ENCODE results near the gene DOCK2.

DOCK2 gene

DNA sequence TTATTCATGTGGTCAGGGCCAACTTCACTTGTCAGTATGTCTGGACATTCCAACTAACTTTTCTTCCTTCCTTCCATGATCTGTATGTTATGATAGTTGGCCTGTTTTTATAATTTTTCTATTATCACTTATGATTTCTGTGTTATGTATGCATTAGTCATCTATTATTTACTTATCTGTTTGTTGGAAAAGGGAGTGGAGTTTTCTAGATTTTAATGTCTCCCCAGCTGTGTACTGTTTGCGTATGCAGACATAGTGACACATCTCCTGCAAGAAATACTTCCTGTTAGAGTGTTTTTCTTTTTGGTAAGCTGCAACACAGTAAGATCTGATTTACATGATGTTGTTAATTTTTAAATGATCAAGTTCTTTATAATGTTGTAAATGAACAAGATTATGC, 351.9 kb downstream of the DOCK2 start:
- DNase-seq (ENCODE audit: low spot score): no peak

DNA sequence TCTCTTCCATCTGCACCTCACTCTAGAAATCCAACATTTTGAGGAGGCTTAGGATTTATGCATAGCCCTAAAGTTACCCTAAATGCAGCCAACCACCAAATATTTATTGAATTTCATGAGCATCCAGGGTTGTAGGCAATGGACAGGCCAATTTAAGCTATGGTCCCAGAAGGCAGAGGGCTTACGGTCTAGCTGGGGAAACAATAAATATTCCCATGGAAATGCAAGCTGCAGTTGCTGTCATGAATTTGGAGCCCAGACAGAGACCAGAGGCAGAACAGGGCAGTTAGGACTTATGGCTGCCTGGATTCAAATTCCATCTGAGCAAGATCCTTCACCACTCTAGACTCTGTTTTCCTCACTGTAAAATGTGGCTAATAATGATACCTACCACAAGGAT, 352.3 kb downstream of the DOCK2 start:
- no peak for DNase-seq (ENCODE audit: low spot score)

DNA sequence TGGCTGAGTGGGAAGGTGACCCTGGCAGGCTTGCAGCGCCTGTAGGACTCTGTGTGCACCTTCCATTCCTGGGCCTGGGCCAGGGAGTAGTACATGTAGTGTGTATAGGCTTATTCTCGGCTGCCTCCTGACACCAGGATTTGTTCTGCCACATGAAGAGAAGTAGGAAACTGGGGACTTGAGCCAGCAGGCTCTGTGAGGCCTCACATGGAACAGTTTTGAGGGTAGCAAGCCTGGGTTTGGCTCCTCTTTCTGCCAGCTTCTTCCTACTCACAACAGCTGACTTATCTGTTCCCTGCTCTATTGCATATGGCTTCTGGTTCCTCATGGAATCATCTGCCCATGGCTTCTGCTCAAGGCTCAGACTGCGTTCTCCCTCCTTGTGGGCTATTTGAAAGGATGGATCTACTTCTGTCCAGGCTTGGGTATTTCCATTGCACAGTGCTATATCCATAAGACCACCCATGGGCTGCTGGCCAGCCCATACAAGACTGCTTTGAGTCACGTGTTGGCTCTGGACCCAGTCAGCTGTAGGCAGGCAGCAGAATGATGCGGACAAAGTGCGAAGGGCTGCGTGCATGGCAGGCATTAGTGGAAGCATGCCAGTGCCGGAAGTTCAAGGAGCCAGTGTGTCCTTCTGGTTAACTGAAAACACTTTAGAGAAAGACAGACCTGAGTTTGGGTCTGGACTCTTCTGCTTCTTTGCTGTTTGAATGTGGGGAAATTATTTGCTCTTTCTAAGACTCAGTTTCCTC, 354.2 kb downstream of the DOCK2 start:
- DNase-seq (ENCODE audit: low spot score): no peak

DNA sequence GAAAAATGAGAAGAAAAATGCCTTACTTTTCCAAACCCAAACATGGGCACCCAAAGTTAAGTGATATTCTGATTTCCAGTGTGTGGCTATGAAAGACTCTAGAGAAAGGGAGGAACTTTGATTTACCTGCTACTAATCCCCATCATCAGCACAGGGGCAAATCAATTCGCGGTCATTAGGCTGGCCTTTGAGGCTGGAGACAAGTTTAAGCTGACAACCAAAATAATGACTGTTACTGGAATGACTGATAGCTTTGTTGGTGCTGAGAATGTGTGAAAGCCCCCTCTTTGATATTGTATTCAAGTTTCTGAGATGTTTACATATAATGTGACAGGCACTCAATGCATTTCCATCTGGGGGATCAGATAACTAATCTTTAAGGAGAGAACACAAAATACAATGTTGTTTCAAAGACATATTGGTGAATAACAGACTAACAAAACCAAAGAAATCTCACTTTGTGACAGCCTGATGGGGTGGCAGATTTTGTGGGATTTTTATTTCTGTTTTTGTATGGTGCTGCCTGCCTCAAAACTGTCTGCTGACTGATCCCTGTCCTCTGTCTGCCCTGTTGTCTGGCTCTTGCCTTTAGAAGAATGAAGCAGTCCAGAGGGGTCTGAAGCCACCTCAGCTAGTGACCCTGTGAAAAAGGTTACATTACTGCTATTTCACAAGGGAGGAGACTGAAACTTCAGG, 355.9 kb downstream of the DOCK2 start:
- no peak for DNase-seq (ENCODE audit: low spot score)

DNA sequence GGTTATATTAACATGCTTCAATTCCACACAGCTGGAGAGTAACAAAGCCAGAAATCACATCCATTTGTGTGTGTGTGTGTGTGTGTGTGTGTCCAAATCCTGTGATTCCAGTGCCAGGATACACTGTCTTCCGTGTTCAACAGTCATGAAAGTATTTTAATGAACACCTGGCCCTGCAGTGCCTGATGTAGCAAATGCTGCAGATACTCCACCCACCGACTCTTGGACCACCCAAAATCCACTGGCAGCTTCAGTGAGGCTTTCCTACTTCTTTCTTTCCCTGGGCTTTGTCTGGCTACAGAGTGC, 356.4 kb downstream of the DOCK2 start:
- no peak for DNase-seq (ENCODE audit: low spot score)

DNA sequence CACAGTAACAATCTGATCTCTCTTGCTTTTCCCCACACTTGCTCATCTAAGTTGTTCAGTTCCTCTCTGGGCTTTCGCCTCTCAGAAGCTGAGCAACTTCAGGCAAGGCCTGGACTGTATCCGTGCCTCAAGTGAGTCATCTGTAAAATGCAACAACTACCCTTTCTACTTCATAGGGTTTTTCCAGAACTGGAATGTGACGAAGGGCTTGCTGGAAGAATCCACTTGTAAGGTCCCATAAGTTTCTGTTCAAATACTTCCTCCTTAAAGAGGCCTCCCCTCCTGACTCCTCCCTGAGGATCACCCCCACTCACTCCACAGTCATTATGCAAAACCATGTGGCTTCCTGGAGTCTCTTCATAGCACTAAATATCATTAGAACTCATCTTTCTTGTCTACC, 360.7 kb downstream of the DOCK2 start:
- DNase-seq (ENCODE audit: low spot score): no peak

DNA sequence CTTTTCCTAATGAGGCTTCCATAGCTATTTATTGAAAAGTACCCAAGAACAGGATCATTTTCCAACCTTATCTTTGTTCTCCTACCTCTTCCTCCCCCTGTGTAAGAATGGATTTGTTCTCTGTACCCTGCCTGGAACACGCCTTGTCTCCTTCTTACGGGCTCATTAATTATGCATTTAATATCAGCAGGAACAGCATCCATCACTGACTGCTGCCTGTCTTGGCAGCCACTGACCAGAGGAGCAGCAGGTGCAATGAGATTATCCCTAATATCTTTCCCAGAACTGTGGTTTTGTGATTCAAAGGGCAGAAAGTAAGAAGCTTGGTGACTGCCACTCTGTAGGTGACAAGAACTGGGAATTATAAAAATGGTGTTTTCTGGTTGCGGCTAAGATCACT, 362.5 kb downstream of the DOCK2 start:
- no peak for DNase-seq (ENCODE audit: low spot score)

DNA sequence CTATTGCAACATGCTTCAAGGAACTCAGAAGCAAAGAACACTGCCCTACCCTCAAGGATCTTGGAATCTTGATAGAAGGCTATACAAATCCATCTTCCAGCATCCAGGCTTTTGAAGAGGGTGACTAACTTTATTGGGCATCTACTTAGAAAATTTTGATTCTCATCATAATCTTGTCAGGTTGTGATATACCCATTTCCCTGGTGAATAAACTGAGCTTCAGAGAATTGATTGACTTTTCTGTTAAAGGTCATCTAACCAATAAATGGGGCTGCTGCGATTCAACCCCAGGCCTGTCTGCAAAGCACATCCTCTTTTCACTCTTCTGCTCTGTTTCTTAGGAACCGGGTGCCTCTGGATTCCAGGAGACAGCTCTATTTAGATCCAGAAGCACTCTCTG, 363.1 kb downstream of the DOCK2 start:
- DNase-seq (ENCODE audit: low spot score): no peak

DNA sequence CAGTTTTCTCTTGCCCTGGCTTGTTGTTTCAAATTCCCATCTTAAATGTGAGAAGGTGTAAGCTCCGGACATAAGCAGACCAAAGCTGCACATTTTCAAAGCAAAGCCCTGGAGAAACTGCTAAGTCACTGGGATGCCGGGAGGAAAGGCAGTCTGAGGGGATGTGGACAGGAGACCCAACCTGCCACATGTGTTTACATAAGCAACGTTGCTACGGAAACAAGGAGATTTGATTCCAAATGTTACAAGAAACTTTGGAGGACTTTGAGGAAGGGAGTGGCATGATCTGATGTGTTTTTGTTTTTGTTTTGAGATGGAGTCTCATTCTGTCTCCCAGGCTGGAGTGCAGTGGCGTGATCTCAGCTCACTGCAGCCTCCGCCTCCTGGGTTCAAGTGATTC, 368.9 kb downstream of the DOCK2 start:
- DNase-seq (ENCODE audit: low spot score): no peak

DNA sequence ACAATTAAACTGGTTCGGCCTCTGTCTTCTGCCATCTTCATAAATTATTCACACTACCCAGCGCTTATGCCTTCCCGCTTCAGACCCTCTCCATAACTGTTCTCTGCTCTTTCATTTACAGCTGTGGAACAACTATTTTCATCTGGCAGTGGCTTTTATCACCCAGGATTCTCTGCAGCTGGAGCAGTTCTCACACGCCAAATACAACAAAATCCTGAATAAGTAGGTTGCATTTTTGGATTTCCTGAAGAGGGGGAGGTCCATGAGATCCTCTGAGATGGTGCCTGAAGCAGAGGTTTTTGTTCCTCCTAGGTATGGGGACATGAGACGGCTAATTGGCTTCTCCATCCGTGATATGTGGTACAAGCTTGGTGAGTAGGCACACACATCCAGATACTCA, 371.3 kb downstream of the DOCK2 start:
- DNase-seq (ENCODE audit: low spot score): no peak

DNA sequence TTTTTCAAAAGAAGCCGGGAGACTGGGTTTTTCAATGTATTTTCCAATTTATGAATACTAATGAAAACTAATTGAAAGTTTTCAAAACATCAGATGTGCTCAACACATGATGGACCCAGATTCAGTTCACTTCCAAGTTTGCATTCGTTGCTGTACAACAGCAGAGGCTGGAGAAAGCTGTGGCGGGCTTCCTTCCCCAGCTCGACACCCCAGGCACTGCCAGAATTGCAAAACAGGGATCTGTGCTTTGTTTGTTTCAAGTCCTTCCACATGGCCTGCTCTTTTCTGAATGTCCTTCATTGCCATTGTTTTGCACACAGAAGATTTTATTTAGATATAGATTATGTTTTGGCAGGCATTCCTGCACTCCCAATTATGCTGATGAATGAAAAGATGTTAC, 373.5 kb downstream of the DOCK2 start:
- no peak for DNase-seq (ENCODE audit: low spot score)

DNA sequence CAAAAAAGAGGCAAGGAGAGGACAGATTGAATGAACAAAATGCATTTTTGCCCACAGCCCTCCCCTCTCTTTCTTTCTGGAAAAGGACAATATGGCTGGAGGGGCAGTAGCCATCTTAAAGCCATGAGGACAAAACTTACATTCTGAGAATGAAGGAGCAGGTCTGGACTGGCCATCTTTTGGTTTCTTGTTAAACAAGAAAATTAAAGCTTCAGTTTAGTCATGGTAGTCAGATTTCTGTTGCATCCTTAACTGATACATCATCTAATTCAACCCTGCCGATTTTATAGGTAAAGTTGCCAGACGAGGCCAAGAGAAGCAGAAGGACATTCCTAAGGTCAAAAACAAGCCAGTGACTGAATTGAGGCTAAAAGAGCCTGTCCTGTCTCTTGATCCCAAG, 374.7 kb downstream of the DOCK2 start:
- no peak for DNase-seq (ENCODE audit: low spot score)

DNA sequence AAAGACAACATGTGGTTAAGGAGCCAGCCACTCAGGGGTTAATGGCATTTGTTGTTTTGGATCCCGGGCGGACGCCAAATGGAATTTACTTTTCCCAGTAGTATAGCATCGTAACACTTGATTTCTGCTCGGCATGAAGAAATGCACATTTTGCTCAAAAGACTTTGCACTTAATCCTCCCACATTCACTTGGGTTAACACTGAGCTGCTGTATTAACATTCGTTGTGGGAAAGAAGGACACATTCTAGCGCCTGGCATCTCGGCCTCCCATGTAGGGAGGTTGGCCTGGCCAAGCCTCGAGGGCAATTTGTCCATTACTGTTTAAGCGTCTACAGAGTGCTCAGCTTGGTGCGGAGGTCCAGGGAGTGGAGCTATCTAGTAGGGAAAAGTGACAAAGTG, 375.5 kb downstream of the DOCK2 start:
- no peak for DNase-seq (ENCODE audit: low spot score)

DNA sequence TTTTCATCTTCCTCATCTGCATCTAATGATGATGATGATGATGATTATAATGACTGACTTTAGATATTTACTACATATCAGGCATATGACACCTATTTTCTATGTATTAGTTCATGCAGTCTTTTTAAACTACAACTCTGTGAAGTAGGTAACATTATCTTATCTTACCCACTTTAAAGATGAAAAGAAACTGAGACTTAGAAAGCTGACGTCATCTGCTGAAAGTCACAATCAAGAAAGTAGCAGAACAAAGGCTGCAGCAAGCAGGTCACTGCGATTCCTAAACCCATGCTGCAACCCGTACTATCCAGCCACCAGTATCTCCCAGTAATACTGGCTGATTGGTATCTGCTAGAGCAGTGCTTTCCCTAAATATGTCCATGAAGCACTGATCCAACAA, 383.3 kb downstream of the DOCK2 start:
- no peak for DNase-seq (ENCODE audit: low spot score)

DNA sequence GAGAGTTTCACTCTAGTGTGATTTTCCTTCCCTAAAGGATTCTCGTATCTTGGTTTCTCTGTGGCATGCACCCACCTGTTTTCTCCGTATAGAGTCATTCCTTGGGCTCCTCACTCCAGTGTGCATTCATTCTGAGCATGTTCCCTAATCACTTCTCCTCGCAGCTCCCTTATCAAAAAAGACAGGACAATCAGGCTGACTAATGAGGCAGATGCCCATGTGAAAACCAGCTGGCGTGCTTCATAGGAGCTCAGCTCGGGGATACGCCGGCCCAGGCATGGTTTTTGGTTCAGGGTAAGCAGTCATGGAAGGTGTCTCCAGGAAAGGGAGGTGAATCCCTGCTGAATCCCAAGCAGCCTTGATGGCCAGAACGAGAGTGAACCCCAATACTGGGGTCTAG, 384.4 kb downstream of the DOCK2 start:
- DNase-seq (ENCODE audit: low spot score): no peak

DNA sequence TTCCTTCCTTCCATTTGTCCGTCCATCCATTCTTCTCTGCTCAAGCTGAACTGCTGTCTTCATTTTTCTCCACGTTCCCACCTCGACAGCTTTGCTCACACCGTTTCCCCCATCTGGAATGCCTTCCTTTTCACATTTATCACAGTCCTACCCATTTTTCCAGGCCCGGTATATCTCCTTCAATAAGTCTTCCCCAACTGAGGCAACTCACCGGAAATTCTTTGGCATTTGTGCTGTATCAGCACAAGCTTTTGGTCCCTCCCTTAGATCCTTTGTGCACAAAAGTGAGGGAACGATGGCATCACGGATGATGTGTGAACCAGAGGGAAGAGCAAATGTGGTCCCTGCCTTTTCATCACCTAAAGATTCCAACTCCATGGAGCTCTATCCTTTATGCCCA, 388.8 kb downstream of the DOCK2 start:
- DNase-seq (ENCODE audit: low spot score): no peak

DNA sequence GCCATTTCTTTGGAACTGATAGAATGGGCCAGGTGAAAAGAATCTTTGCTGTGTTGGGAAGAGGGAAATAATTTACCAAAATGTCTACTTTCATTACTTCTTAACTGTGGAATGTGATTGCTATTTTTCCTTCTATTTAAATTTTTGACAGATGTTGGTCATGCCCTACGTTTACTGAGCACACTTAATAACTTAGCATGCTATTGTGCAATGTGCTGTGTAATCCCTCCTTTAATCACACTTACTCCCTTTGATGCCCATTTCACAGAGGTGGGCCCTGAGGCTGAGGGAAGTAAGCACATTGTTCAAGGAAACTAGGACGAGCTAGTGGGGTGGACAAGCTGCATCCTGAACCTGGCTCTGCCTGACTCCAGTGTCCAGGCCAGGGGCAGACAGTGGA, 391.0 kb downstream of the DOCK2 start:
- DNase-seq (ENCODE audit: low spot score): no peak

DNA sequence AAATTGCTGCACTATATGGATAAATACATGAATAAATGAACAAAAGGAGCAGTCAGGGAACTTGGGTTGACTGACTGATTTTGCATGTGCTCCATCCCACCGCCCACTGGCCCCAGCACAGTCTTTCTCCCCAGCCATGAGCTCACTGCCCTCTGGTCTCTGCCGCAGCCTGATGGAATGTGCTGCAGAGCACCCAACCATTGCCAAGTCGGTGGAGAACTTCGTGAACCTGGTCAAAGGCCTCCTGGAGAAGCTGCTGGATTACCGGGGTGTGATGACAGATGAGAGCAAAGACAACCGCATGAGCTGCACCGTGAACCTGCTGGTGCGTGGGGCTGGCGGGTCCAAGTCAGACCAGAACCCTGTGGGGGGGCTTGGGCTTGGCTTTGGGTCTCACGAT, 397.2 kb downstream of the DOCK2 start:
- DNase-seq (ENCODE audit: low spot score): no peak

DNA sequence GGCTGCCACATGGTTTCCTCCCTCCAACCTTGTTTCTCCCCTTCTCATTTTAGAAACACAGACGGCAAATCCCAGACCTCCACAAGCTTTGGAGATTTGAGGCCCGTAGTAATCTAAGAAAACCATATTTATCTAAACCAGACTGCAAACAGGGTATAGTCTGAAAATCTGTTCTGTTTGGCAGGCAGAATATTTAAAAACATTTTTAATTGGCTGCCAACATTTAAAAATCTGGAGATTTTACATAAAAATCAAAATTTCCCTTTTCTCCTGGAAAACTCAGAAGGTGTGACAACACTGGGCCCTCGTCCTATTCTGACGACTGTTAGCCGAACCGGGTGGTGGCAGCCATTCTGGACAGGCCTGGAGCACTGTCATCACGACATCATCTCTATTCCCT, 401.2 kb downstream of the DOCK2 start:
- no peak for DNase-seq (ENCODE audit: low spot score)

DNA sequence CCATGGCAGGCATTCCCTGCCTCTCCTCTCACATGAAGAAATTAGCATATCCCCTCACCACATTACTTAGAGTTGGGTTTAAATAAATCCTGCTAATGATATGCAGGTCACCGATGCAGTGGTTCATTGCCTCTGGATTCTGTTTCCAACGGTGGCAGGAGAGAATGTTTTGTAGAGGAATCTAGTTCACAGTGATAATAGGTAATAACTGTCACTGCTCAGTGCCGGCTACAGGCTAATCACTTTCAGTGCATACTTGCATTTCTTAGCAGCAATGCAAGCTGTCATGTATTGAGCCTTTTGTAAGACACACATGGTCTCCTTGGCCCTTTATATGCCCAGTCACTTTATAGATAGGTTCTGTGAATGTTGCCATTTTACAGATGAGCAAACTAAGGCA, 402.8 kb downstream of the DOCK2 start:
- no peak for DNase-seq (ENCODE audit: low spot score)

DNA sequence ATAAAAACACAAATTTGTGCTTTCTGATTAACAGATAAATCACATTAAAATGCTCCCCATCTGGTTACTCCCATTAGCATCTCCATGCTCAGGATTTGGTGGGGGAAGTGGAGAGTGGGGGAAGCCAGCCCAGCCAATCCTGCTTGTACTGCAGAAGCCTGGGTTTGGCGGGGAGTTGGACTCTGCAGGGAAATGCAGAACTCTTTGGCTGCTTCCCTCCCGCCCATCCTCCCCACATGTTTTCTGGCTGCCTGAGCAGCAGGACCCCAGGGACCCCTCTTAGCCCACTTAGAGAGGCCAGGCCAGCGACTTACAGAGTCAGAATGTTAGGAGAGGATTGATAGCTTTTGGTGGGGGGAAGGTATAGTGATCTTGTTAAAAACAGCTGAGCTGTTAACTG, 409.2 kb downstream of the DOCK2 start:
- DNase-seq (ENCODE audit: low spot score): no peak

DNA sequence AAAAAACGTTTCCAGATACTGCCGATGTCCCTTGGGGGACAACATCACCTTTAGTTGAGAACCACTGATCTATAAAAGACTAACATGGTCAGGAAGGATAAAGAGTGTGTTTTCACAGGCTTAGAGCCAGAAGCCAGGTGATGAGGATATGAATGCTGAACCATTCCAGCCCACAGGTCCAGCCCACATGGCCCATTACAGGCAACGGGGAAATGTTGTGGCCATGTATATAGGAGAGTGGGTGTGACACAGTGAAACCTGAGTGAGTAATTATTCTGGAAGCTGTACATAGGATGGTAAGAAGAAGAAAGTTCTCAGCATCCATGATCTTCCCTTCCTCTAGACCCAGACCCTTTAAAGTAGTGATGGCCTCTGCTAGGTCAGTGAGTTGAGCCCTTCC, 412.6 kb downstream of the DOCK2 start:
- DNase-seq (ENCODE audit: low spot score): no peak

DNA sequence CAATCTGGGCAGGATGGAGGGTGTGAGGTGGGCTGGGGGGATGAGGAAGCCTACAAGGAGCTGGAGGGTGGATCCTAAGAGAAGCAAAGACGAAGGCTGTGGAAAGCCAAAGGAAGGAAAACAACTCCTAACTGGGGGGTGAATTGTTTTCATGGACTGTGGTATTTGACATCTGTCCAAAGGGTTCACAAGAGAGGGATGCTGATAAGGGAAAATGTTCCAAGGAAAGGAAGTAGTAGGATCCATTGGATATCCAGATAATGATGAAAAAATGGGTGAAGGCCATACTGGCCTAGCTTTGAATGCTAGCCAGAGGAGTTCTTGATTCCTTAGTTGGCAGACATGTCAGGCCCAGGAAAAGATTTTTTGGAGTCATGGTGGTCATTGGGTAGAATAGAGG, 416.8 kb downstream of the DOCK2 start:
- no peak for DNase-seq (ENCODE audit: low spot score)

DNA sequence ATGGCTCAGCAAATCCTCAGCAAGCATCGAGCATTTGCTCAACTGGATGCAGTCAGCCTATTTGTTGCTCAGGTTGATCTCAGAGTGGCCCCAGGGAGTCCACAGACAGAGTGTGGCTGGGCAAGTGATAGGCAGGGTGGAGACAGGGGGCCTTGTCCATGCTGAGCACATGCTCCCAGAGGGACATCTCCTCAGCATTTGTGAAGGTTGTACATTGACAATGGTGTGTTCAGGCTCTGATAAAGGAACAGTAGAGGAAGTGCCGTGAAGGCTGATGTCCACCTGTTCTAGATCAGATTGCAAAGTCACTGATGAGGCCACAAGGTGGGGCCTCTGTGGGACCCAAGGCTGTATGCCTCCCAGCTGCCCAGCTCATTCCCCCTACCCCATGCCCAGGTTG, 418.5 kb downstream of the DOCK2 start:
- DNase-seq (ENCODE audit: low spot score): no peak
